ENCODE measurements around the gene RBM43. TPM values are rescaled to one million over a fixed set of nuclear protein-coding genes. Genes with fewer than 3 reads are reported as not detected.
A peak's percentile ranks its signal among the peaks of the same experiment; 100 is the strongest.

RBM43 gene
- total and polyA plus RNA-seq, 2 of the 4 experiments (the other 2 are of a cell fraction): 1.6 to 3.6 TPM

- no peak overlapping the region for H3K4me2 ChIP-seq (ENCODE audit: low read depth, low read length)
- ChIA-PET CTCF (no interaction called here), POLR2A (ENCODE audit: unreplicated experiment) (no interaction called here)
- H3K23ac ChIP-seq (ENCODE audit: low read depth, low read length): no peak overlapping the region
- in situ Hi-C loops (cut with MboI; ENCODE audit: low sequenced_read_pairs) (no loop called here), intact Hi-C loops (cut with micrococcal nuclease) (no loop called here), dilution Hi-C loops (cut with HindIII; ENCODE audit: low sequenced_read_pairs, unreplicated experiment) (no loop called here)
- H3K56ac ChIP-seq (ENCODE audit: extremely low read depth, insufficient read depth, low read length): no peak overlapping the region
- no peak overlapping the region for H2AK9ac ChIP-seq (replicated peaks; ENCODE audit: low read depth, low read length, poor library complexity)
- H3K79me1 ChIP-seq (ENCODE audit: low read depth in 1 of 2, low read length in 2 of 2): peaks cover 2 to 3% of the 10 kb centered on the region in 2 experiments; a peak in 2 of 4 replicates
- no peaks in the 10 kb centered on the region for H3K9me3 ChIP-seq (ENCODE audit: control insufficient read depth, insufficient read depth, low read length)
- H4K8ac ChIP-seq (ENCODE audit: low read depth in 2 of 2, low read length in 2 of 2): no peak overlapping the region
- no peak overlapping the region for H2BK15ac ChIP-seq (ENCODE audit: low read depth, low read length)
- no peak overlapping the region for H3K27ac ChIP-seq (ENCODE audit: insufficient read depth, low read length)
- H4K20me1 ChIP-seq (ENCODE audit: insufficient read depth, low read length): no peaks in the 10 kb centered on the region
- no peak overlapping the region for H3K18ac ChIP-seq (ENCODE audit: low read depth, low read length)
- H4K91ac ChIP-seq (ENCODE audit: insufficient read depth, low read depth, low read length): no peak overlapping the region
- H2BK120ac ChIP-seq (ENCODE audit: low read depth, low read length): no peak overlapping the region
- TF ChIP-seq BHLHE40 (IDR thresholded peaks at IDR 0.05; ENCODE audit: low read depth, low read length) (no peak), MAFK (IDR thresholded peaks at IDR 0.05; ENCODE audit: low read depth, low read length) (peak; percentile 67)
- no peak overlapping the region for H2AK5ac ChIP-seq (ENCODE audit: low read depth, low read length)
- H3K9me1 ChIP-seq (ENCODE audit: insufficient read depth, low read length): no peaks in the 10 kb centered on the region
- H3K4me3 ChIP-seq (ENCODE audit: insufficient read depth, low read depth, low read length): no peak overlapping the region
- H3K27me3 ChIP-seq (ENCODE audit: control insufficient read depth, insufficient read depth, low read length): no peaks in the 10 kb centered on the region
- no peak for ATAC-seq (ENCODE audit: low read depth)
- H4K5ac ChIP-seq (ENCODE audit: low read depth, low read length): no peak overlapping the region
- H3K4me1 ChIP-seq (ENCODE audit: control insufficient read depth, insufficient read depth, low read length): peaks cover 1% of the 10 kb centered on the region; the same call in 1 of the 2 replicates
- H2BK20ac ChIP-seq (ENCODE audit: low read depth, low read length): no peak overlapping the region
- H3K36me3 ChIP-seq (ENCODE audit: control insufficient read depth, insufficient read depth, low read length): 0 out of 2 replicates have a peak, but pooled peaks cover 1% of the 10 kb centered on the region
- H3K9ac ChIP-seq (ENCODE audit: low read depth, low read length): no peak overlapping the region
- no peak overlapping the region for H2AFZ ChIP-seq (replicated peaks; ENCODE audit: low read length, poor library complexity)
- WGBS, 2 experiments (ENCODE audit: extremely low coverage in 2 of 2, insufficient read length in 1 of 2): no CpG with 5 or more reads among the region's 4 CpGs
- no peak overlapping the region for H3K14ac ChIP-seq (replicated peaks; ENCODE audit: low read depth, low read length)
- H3K4ac ChIP-seq (ENCODE audit: low read depth, low read length): no peak overlapping the region
- no peak for DNase-seq
- no TSS peak for BruUV-seq (replicated peaks)
- no peak overlapping the region for H2BK5ac ChIP-seq (ENCODE audit: low read depth, low read length, poor library complexity, severe bottlenecking)
These were observed 20.7 kb upstream of the RBM43 start for GRCh38 chr2:151282401-151282800.
